ENCODE measurements around the gene MED9.

MED9 gene

GRCh38 chr17:17506181-17506741 is 29.5 kb downstream of the MED9 start:
- no peak for FAIRE-seq

- FAIRE-seq = peak; percentile 86
Observed at GRCh38 chr17:17506893-17507464, 30.2 kb downstream of the MED9 start.

- FAIRE-seq = no peak
Observed at GRCh38 chr17:17507465-17508011, 30.7 kb downstream of the MED9 start.

GRCh38 chr17:17508019-17508535 is 31.3 kb downstream of the MED9 start:
- no peak for FAIRE-seq

- no peak for FAIRE-seq
Observed at GRCh38 chr17:17508646-17509591, 32.1 kb downstream of the MED9 start.

- no peak for FAIRE-seq
Observed at GRCh38 chr17:17509601-17510425, 33.0 kb downstream of the MED9 start.

- no peak for FAIRE-seq
Observed at GRCh38 chr17:17510456-17511292, 33.9 kb downstream of the MED9 start.

GRCh38 chr17:17511293-17511741 is 34.5 kb downstream of the MED9 start:
- FAIRE-seq = no peak

- no peak for FAIRE-seq
Observed at GRCh38 chr17:17511881-17512858, 35.4 kb downstream of the MED9 start.

- no peak for FAIRE-seq
Observed at GRCh38 chr17:17512866-17513265, 36.1 kb downstream of the MED9 start.

GRCh38 chr17:17513626-17514025 is 36.8 kb downstream of the MED9 start:
- no peak for FAIRE-seq

- FAIRE-seq = no peak
Observed at GRCh38 chr17:17514361-17514992, 37.7 kb downstream of the MED9 start.

- FAIRE-seq = peak; percentile 13
Observed at GRCh38 chr17:17514993-17515933, 38.5 kb downstream of the MED9 start.

- peak; percentile 96 for FAIRE-seq
Observed at GRCh38 chr17:17515934-17516930, 39.4 kb downstream of the MED9 start.

- FAIRE-seq = no peak
Observed at GRCh38 chr17:17516941-17517720, 40.3 kb downstream of the MED9 start.

- FAIRE-seq = no peak
Observed at GRCh38 chr17:17518014-17518413, 41.2 kb downstream of the MED9 start.

All from islet of Langerhans (tissue), 1 donor.